ENCODE data around the gene ANKEF1.

Gene ANKEF1

GRCh38 chr20:10090588-10091166 is 55.9 kb downstream of the ANKEF1 start:
- peak; percentile 49 for DNase-seq

GRCh38 chr20:10093087-10093591 is 58.4 kb downstream of the ANKEF1 start:
- DNase-seq, result peak; percentile 77

- DNase-seq, result no peak
Measured at GRCh38 chr20:10094566-10095173, 59.9 kb downstream of the ANKEF1 start.

- DNase-seq, result no peak
Measured at GRCh38 chr20:10096790-10097189, 62.0 kb downstream of the ANKEF1 start.

GRCh38 chr20:10105046-10105445 is 70.3 kb downstream of the ANKEF1 start:
- DNase-seq, result no peak
